CD4-positive, alpha-beta T cell (primary cell): ENCODE measurements around the gene RSAD2. TPM values are rescaled to one million over a fixed set of nuclear protein-coding genes. Genes with fewer than 3 reads are reported as not detected.
"Not testable (repeated sequence)": the region's sequence is repeated elsewhere in the genome, so short reads cannot be mapped to it uniquely, and the experiment has no call there.

ENCODE experiments used
- ATAC-seq: fragments of 200-7000 bp; cut with Tn5 transposase; one replicate; pipeline ENCODE4 v1.10.0; 2022; ENCODE audit warnings: mild to moderate bottlenecking; ENCODE audit not compliant: poor library complexity
- CTCF ChIA-PET: fragments of 350-600 bp; sonication (Branson Sonifier 250); formaldehyde crosslinking; loops from one replicate; lab custom pipeline; 2021; ENCODE audit warnings: antibody characterized with exemption, inconsistent platforms; lab: Charles Lee
- POLR2A ChIA-PET: fragments of 350-600 bp; sonication (Branson Sonifier 250); formaldehyde crosslinking; loops from one replicate; lab custom pipeline; 2021; ENCODE audit warnings: antibody characterized with exemption, inconsistent platforms; lab: Charles Lee
- DNase-seq, 14 experiments: peaks; one replicate each; pipeline ENCODE4 v3.0.0-alpha.2; 2013 to 2020; ENCODE audit warnings: mixed read lengths in 2 of 14
- H3K27ac ChIP-seq, 2 donors: one replicate each; pipeline versions ENCODE4 v1.5.1 to v1.7.0; 2013; ENCODE audit warnings: low read length in 2 of 2, low read depth in 1 of 2, mild to moderate bottlenecking in 1 of 2
- H3K27me3 ChIP-seq, 2 experiments: 1 replicate in 1 of 2; 2 replicates in 1 of 2; pipeline versions ENCODE4 v1.6.1 to v1.7.0; 2013; ENCODE audit warnings: low read length in 2 of 2, control low read depth in 1 of 2, mild to moderate bottlenecking in 1 of 2, moderate library complexity in 1 of 2; ENCODE audit not compliant: insufficient read depth in 2 of 2, control insufficient read depth in 1 of 2
- H3K36me3 ChIP-seq: one replicate; pipeline ENCODE4 v1.6.1; 2013; ENCODE audit warnings: low read length, control low read depth; ENCODE audit not compliant: insufficient read depth
- H3K4me1 ChIP-seq: one replicate; pipeline ENCODE4 v1.6.1; 2013; ENCODE audit warnings: low read length, control low read depth; ENCODE audit not compliant: insufficient read depth
- H3K4me3 ChIP-seq: one replicate; pipeline ENCODE4 v1.5.1; 2013; ENCODE audit warnings: mild to moderate bottlenecking, low read length, moderate library complexity
- H3K9me3 ChIP-seq, 2 experiments: 1 replicate in 1 of 2; 2 replicates in 1 of 2; pipeline versions ENCODE4 v1.6.1 to v1.7.0; 2013; ENCODE audit warnings: low read length in 2 of 2, mild to moderate bottlenecking in 2 of 2, control low read depth in 1 of 2, moderate library complexity in 1 of 2; ENCODE audit not compliant: control insufficient read depth in 1 of 2, insufficient read depth in 1 of 2
- H3K27ac Mint-ChIP-seq: one replicate; pipeline ENCODE4 v1.8.0; 2020; ENCODE audit warnings: mixed read lengths
- H3K27me3 Mint-ChIP-seq: one replicate; pipeline ENCODE4 v1.8.0; 2021; ENCODE audit warnings: mixed read lengths
- H3K36me3 Mint-ChIP-seq: one replicate; pipeline ENCODE4 v1.8.0; 2021; ENCODE audit warnings: low read depth, mixed read lengths
- H3K4me1 Mint-ChIP-seq: one replicate; pipeline ENCODE4 v1.8.0; 2021; ENCODE audit warnings: low read depth, mixed read lengths
- H3K4me3 Mint-ChIP-seq: one replicate; pipeline ENCODE4 v1.8.0; 2020; ENCODE audit warnings: mild to moderate bottlenecking, mixed read lengths
- H3K9me3 Mint-ChIP-seq: one replicate; pipeline ENCODE4 v1.8.0; 2020; ENCODE audit warnings: mixed read lengths
- intact Hi-C, 2 experiments: fragments of 100-400 bp; cut with DNase I in 1 of 2; cut with micrococcal nuclease in 1 of 2; formaldehyde crosslinking; loops; one replicate each; pipeline versions ENCODE4 v1.15.1 to v1.9.0; 2023 to 2025; cut with DNase I, micrococcal nuclease
- total RNA-seq, 174 experiments: library from RNA in 2 of 174; stranded (reverse) in 2 of 174; gene quantifications; one replicate each; pipeline ENCODE4 v1.2.3 and lab custom pipeline; 2021 to 2026
- TF ChIP-seq, protein P1 (sequence below): fragments of 200-600 bp; IDR thresholded peaks from one replicate; pipeline ENCODE4 v1.8.0; 2022; ENCODE audit warnings: antibody characterized with exemption, mild to moderate bottlenecking

RSAD2 gene
- total RNA-seq, 2 experiments from 2014 or later: 3.9 to 4.6 TPM

DNA sequence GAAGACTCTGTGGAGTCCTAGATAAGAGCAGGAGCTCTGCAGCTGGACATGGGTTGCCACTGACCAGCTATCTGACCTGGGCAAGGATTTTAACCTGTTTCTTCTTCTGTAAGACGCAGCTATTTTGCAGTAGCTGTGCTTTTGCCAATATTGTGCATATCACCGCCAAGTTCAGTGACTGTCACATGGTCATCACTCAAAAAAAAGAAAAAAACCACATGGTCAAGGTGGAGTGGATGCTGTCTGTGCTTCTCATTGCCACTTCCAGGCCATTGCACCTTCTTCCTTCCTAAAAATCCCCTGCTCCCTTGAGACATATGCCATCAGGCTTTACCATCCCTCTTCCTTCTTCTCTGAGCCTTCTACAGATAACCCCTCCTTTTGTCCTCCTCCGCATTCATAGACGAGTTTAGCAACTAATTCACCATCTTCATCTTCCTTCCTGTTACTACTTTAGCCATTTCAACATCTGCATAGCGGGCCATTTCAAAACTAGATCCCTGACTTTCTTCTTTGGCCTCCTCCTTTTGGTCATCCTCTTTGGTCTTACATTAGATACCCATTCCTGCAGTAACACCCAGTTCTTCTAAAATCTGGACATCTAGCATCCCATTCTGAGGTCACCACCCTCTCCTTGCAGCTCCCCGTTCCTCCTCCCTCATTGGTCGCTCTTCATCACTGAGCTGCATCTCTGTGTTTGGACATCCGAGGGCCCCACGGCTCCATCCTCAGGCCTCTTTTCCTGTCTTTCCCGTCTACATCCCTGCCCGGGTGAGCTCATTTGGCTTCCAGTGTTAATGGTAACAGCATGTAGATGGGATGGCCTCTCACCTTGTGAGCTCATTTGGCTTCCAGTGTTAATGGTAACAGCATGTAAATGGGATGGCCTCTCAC lies 57.4 kb downstream of the RSAD2 start:
- TF ChIP-seq, protein P1, sequence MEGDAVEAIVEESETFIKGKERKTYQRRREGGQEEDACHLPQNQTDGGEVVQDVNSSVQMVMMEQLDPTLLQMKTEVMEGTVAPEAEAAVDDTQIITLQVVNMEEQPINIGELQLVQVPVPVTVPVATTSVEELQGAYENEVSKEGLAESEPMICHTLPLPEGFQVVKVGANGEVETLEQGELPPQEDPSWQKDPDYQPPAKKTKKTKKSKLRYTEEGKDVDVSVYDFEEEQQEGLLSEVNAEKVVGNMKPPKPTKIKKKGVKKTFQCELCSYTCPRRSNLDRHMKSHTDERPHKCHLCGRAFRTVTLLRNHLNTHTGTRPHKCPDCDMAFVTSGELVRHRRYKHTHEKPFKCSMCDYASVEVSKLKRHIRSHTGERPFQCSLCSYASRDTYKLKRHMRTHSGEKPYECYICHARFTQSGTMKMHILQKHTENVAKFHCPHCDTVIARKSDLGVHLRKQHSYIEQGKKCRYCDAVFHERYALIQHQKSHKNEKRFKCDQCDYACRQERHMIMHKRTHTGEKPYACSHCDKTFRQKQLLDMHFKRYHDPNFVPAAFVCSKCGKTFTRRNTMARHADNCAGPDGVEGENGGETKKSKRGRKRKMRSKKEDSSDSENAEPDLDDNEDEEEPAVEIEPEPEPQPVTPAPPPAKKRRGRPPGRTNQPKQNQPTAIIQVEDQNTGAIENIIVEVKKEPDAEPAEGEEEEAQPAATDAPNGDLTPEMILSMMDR: no peak
- H3K36me3 Mint-ChIP-seq: peaks cover 16% of the 10 kb centered on the region
- Histone ChIP-seq H3K36me3 (no peaks in the 10 kb centered on the region), H3K27ac (no peak overlapping the region), H3K4me1 (peaks cover 18% of the 10 kb centered on the region), H3K9me3 (no peaks in the 10 kb centered on the region), H3K27me3 (no peaks in the 10 kb centered on the region), H3K4me3 (no peak overlapping the region)
- peak overlapping the region; percentile 23 for H3K4me3 Mint-ChIP-seq
- no peak for DNase-seq
- ATAC-seq: no peak
- no peaks in the 10 kb centered on the region for H3K27me3 Mint-ChIP-seq
- H3K9me3 Mint-ChIP-seq: peaks cover 3% of the 10 kb centered on the region
- intact Hi-C loops: no loop called here
- H3K4me1 Mint-ChIP-seq: peaks cover 76% of the 10 kb centered on the region
- ChIA-PET CTCF (no interaction called here), POLR2A (no interaction called here)
- H3K27ac Mint-ChIP-seq: peak overlapping the region; percentile 7

DNA sequence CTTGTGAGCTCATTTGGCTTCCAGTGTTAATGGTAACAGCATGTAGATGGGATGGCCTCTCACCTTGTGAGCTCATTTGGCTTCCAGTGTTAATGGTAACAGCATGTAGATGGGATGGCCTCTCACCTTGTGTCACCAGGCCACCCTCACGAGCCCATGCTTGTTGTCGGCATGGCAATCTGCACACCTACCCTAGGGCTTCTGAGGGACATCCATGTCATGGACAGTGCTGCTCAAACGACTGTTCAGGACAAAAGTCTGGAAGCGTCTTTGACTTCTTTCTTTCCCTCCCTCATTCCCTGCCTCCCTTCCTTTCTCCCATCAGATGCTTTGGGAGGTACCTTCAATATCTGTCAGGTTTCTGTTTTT lies 58.1 kb downstream of the RSAD2 start:
- intact Hi-C loops, CTCF ChIA-PET, POLR2A ChIA-PET, DNase-seq, H3K36me3 ChIP-seq, H3K4me3 ChIP-seq, H3K27me3 Mint-ChIP-seq, ATAC-seq, H3K27me3 ChIP-seq, H3K9me3 Mint-ChIP-seq, H3K27ac ChIP-seq, H3K4me3 Mint-ChIP-seq, H3K9me3 ChIP-seq: not testable (repeated sequence)
- H3K4me1 ChIP-seq: peaks cover 18% of the 10 kb centered on the region
- Mint-ChIP-seq H3K36me3 (peaks cover 20% of the 10 kb centered on the region), H3K4me1 (peaks cover 76% of the 10 kb centered on the region), H3K27ac (peak overlapping the region; percentile 5)

DNA sequence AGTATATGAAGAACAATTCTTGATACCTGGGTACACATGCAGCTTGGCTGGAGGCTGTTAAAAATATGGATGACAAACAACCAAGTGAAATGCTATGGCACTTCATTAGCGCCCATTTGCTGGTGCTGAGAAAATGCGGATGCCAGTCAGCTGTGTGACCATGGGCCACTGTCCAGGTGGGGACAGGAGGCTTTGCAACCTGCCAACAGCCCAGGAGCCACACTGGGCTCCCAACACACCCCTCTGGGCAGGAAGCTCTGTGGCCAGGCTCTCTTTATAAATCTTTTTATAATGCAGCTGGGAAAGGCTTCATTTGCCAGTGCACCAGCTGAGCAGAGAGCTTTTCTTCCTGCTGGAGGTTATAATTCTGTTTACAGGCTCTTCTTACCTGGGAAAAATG lies 59.6 kb downstream of the RSAD2 start:
- TF ChIP-seq, protein P1: no peak
- H3K4me1 Mint-ChIP-seq: peaks cover 84% of the 10 kb centered on the region
- H3K36me3 Mint-ChIP-seq: peaks cover 21% of the 10 kb centered on the region
- ChIA-PET POLR2A (interaction anchor here (0.5 to 1.4 kb wide), 3 partner anchors 10 to 19 kb away, joined by 3 to 4 read pairs (median 3); no protein-coding TSS in a partner anchor), CTCF (interaction anchor here (0.9 kb wide), 1 partner anchor 40 kb away, joined by 4 read pairs; no protein-coding TSS in a partner anchor)
- Histone ChIP-seq H3K4me3 (no peak overlapping the region), H3K27me3 (no peaks in the 10 kb centered on the region), H3K9me3 (no peaks in the 10 kb centered on the region), H3K27ac (no peak overlapping the region), H3K36me3 (peaks cover 10% of the 10 kb centered on the region), H3K4me1 (peaks cover 18% of the 10 kb centered on the region)
- DNase-seq (no peak), ATAC-seq (no peak)
- no peaks in the 10 kb centered on the region for H3K9me3 Mint-ChIP-seq
- intact Hi-C loops: no loop called here
- no peak overlapping the region for H3K4me3 Mint-ChIP-seq
- no peak overlapping the region for H3K27ac Mint-ChIP-seq
- no peaks in the 10 kb centered on the region for H3K27me3 Mint-ChIP-seq
